Measurements from ENCODE around the gene SLC25A34.

The SLC25A34 gene

GRCh38 chr1:15761366-15762128 lies 25.5 kb downstream of the SLC25A34 start:
- TF ChIP-seq CTCF (IDR thresholded peaks at IDR 0.05; ENCODE audit: low read depth, low read length, missing control alignments): no peak
- H3K4me3 ChIP-seq (replicated peaks; ENCODE audit: low read depth, low read length): peak overlapping the region; percentile 35
- DNase-seq (ENCODE audit: extremely low read depth, low read depth): no peak

- DNase-seq (ENCODE audit: extremely low read depth, low read depth): no peak
- no peak for TF ChIP-seq CTCF (IDR thresholded peaks at IDR 0.05; ENCODE audit: low read depth, low read length, missing control alignments)
- no peak overlapping the region for H3K4me3 ChIP-seq (replicated peaks; ENCODE audit: low read depth, low read length)
Measured at GRCh38 chr1:15762546-15762945, 26.5 kb downstream of the SLC25A34 start.

- no peak for DNase-seq (ENCODE audit: extremely low read depth, low read depth)
- TF ChIP-seq CTCF (IDR thresholded peaks at IDR 0.05; ENCODE audit: low read depth, low read length, missing control alignments): no peak
- no peak overlapping the region for H3K4me3 ChIP-seq (replicated peaks; ENCODE audit: low read depth, low read length)
Measured at GRCh38 chr1:15764269-15764764, 28.3 kb downstream of the SLC25A34 start.

GRCh38 chr1:15764890-15765289 lies 28.8 kb downstream of the SLC25A34 start:
- TF ChIP-seq CTCF (IDR thresholded peaks at IDR 0.05; ENCODE audit: low read depth, low read length, missing control alignments): no peak
- H3K4me3 ChIP-seq (replicated peaks; ENCODE audit: low read depth, low read length): no peak overlapping the region
- no peak for DNase-seq (ENCODE audit: extremely low read depth, low read depth)

GRCh38 chr1:15765495-15766194 lies 29.6 kb downstream of the SLC25A34 start:
- no peak overlapping the region for H3K4me3 ChIP-seq (replicated peaks; ENCODE audit: low read depth, low read length)
- DNase-seq (ENCODE audit: extremely low read depth, low read depth): no peak
- no peak for TF ChIP-seq CTCF (IDR thresholded peaks at IDR 0.05; ENCODE audit: low read depth, low read length, missing control alignments)

GRCh38 chr1:15767941-15768340 lies 31.9 kb downstream of the SLC25A34 start:
- no peak for DNase-seq (ENCODE audit: extremely low read depth, low read depth)
- no peak overlapping the region for H3K4me3 ChIP-seq (replicated peaks; ENCODE audit: low read depth, low read length)
- no peak for TF ChIP-seq CTCF (IDR thresholded peaks at IDR 0.05; ENCODE audit: low read depth, low read length, missing control alignments)

All from HFF-Myc (cell line).